CD4-positive, CD25-positive, alpha-beta regulatory T cell (primary cell): ENCODE measurements around the gene NEURL2. TPM values are rescaled to one million over a fixed set of nuclear protein-coding genes. Genes with fewer than 3 reads are reported as not detected.

ENCODE experiments used
- ATAC-seq, 2 donors: fragments of 150-1000 bp; cut with Tn5 transposase; one replicate each; pipeline ENCODE4 v1.10.0; 2021; ENCODE audit warnings: low read depth in 2 of 2, moderate number of reproducible peaks in 2 of 2, moderate library complexity in 1 of 2
- DNase-seq, 3 donors: peaks; one replicate each; pipeline versions ENCODE4 v3.0.0 to v3.0.0-alpha.2; 2012 to 2022; ENCODE audit warnings: mixed read lengths in 1 of 3
- H3K27ac ChIP-seq: one replicate; pipeline ENCODE4 v1.7.0; 2013; ENCODE audit warnings: mild to moderate bottlenecking, low read length; ENCODE audit not compliant: insufficient read depth, poor library complexity, severe bottlenecking
- H3K27me3 ChIP-seq: one replicate; pipeline ENCODE4 v1.7.0; 2013; ENCODE audit warnings: low read length; ENCODE audit not compliant: control insufficient read depth, insufficient read depth
- H3K36me3 ChIP-seq: one replicate; pipeline ENCODE4 v1.7.0; 2013; ENCODE audit warnings: mild to moderate bottlenecking, low read length, moderate library complexity; ENCODE audit not compliant: control insufficient read depth, insufficient read depth
- H3K4me1 ChIP-seq: 2 replicates; pipeline ENCODE4 v1.7.0; 2013; ENCODE audit warnings: mild to moderate bottlenecking, low read length; ENCODE audit not compliant: insufficient read depth, control insufficient read depth, poor library complexity, severe bottlenecking
- H3K4me3 ChIP-seq: one replicate; pipeline ENCODE4 v1.7.0; 2013; ENCODE audit warnings: low read depth, mild to moderate bottlenecking, low read length, moderate library complexity
- H3K9me3 ChIP-seq, 2 experiments: 1 replicate in 1 of 2; 2 replicates in 1 of 2; pipeline ENCODE4 v1.7.0; 2013; ENCODE audit warnings: low read length in 2 of 2, mild to moderate bottlenecking in 1 of 2, moderate library complexity in 1 of 2; ENCODE audit not compliant: control insufficient read depth in 2 of 2
- H3K27ac Mint-ChIP-seq, 3 donors: one replicate each; pipeline ENCODE4 v1.8.0; 2020 to 2022; ENCODE audit warnings: mild to moderate bottlenecking in 3 of 3, mixed read lengths in 3 of 3, moderate library complexity in 2 of 3
- H3K27me3 Mint-ChIP-seq: one replicate; pipeline ENCODE4 v1.8.0; 2022; ENCODE audit warnings: mild to moderate bottlenecking, mixed read lengths
- H3K36me3 Mint-ChIP-seq: one replicate; pipeline ENCODE4 v1.8.0; 2020; ENCODE audit warnings: mixed read lengths
- H3K4me1 Mint-ChIP-seq, 4 donors: one replicate each; pipeline ENCODE4 v1.8.0; 2020 to 2022; ENCODE audit warnings: mixed read lengths in 4 of 4, mild to moderate bottlenecking in 1 of 4
- H3K4me3 Mint-ChIP-seq, 4 donors: one replicate each; pipeline ENCODE4 v1.8.0; 2020 to 2022; ENCODE audit warnings: mild to moderate bottlenecking in 4 of 4, mixed read lengths in 4 of 4, moderate library complexity in 3 of 4
- H3K9me3 Mint-ChIP-seq, 7 donors: one replicate each; pipeline ENCODE4 v1.8.0; 2020 to 2022; ENCODE audit warnings: mixed read lengths in 7 of 7, mild to moderate bottlenecking in 3 of 7, moderate library complexity in 2 of 7
- polyA plus RNA-seq, 4 donors: library from polyadenylated mRNA; unstranded; fragments of 300-500 nt; fragmentation: Illumina TruSeq; gene quantifications; one replicate each; pipeline ENCODE4 v1.2.3, GENCODE V29; 2021
- total RNA-seq: library from RNA; stranded (reverse); gene quantifications from one replicate; pipeline ENCODE4 v1.2.3, GENCODE V29; 2022

The NEURL2 gene
- total and polyA plus RNA-seq, 5 donors from 2014 or later, result 0.76 to 3.0 (median 2.4) TPM

- Histone ChIP-seq H3K9me3 (no peaks in the 10 kb centered on the region), H3K36me3 (peaks cover 8% of the 10 kb centered on the region), H3K4me3 (no peak overlapping the region), H3K27ac (no peak overlapping the region), H3K4me1 (no peaks in the 10 kb centered on the region), H3K27me3 (no peaks in the 10 kb centered on the region)
- no peak overlapping the region for H3K4me3 Mint-ChIP-seq
- H3K27ac Mint-ChIP-seq, result no peak overlapping the region
- ATAC-seq, result no peak
- H3K36me3 Mint-ChIP-seq, result peaks cover 5% of the 10 kb centered on the region
- peaks cover 2 to 9% (median 6%) of the 10 kb centered on the region in 4 donors for H3K4me1 Mint-ChIP-seq
- no peak for DNase-seq
- no peaks in the 10 kb centered on the region for H3K27me3 Mint-ChIP-seq
- no peaks in the 10 kb centered on the region for H3K9me3 Mint-ChIP-seq
Observed at GRCh38 chr20:45872626-45873025, 18.4 kb downstream of the NEURL2 start.

- Mint-ChIP-seq H3K27ac (no peak overlapping the region), H3K36me3 (peaks cover 9% of the 10 kb centered on the region), H3K4me1 (peaks cover 2 to 17% (median 6%) of the 10 kb centered on the region in 4 donors), H3K4me3 (no peak overlapping the region), H3K9me3 (no peaks in the 10 kb centered on the region), H3K27me3 (no peaks in the 10 kb centered on the region)
- no peak overlapping the region for H3K27ac ChIP-seq
- no peak for DNase-seq
- no peaks in the 10 kb centered on the region for H3K9me3 ChIP-seq
- H3K4me3 ChIP-seq, result no peak overlapping the region
- ATAC-seq, result no peak
- H3K27me3 ChIP-seq, result no peaks in the 10 kb centered on the region
- H3K4me1 ChIP-seq, result no peaks in the 10 kb centered on the region
- no peaks in the 10 kb centered on the region for H3K36me3 ChIP-seq
Observed at GRCh38 chr20:45867819-45868176, 23.2 kb downstream of the NEURL2 start.

GRCh38 chr20:45867136-45867818 lies 23.7 kb downstream of the NEURL2 start:
- Mint-ChIP-seq H3K27ac (no peak overlapping the region), H3K4me3 (no peak overlapping the region), H3K36me3 (peaks cover 9% of the 10 kb centered on the region), H3K4me1 (peaks cover 2 to 17% (median 6%) of the 10 kb centered on the region in 4 donors), H3K27me3 (no peaks in the 10 kb centered on the region), H3K9me3 (no peaks in the 10 kb centered on the region)
- no peaks in the 10 kb centered on the region for H3K27me3 ChIP-seq
- H3K27ac ChIP-seq, result no peak overlapping the region
- H3K36me3 ChIP-seq, result no peaks in the 10 kb centered on the region
- DNase-seq, result no peak
- no peak overlapping the region for H3K4me3 ChIP-seq
- ATAC-seq, result no peak
- H3K4me1 ChIP-seq, result no peaks in the 10 kb centered on the region
- H3K9me3 ChIP-seq, result no peaks in the 10 kb centered on the region

GRCh38 chr20:45866454-45866853 lies 24.6 kb downstream of the NEURL2 start:
- Histone ChIP-seq H3K27ac (no peak overlapping the region), H3K36me3 (no peaks in the 10 kb centered on the region), H3K27me3 (no peaks in the 10 kb centered on the region), H3K4me1 (no peaks in the 10 kb centered on the region), H3K4me3 (no peak overlapping the region), H3K9me3 (no peaks in the 10 kb centered on the region)
- Mint-ChIP-seq H3K27ac (peak overlapping the region in 1 of 3 donors; percentile 76), H3K4me1 (peaks cover 2 to 17% (median 6%) of the 10 kb centered on the region in 4 donors), H3K27me3 (no peaks in the 10 kb centered on the region), H3K36me3 (peaks cover 9% of the 10 kb centered on the region), H3K9me3 (no peaks in the 10 kb centered on the region), H3K4me3 (no peak overlapping the region)
- ATAC-seq (no peak), DNase-seq (no peak)

- H3K4me1 ChIP-seq, result no peaks in the 10 kb centered on the region
- Mint-ChIP-seq H3K27ac (peak overlapping the region in 1 of 3 donors; percentile 80), H3K36me3 (peaks cover 9% of the 10 kb centered on the region), H3K27me3 (no peaks in the 10 kb centered on the region), H3K4me3 (no peak overlapping the region), H3K9me3 (no peaks in the 10 kb centered on the region), H3K4me1 (peaks cover 11 to 29% (median 17%) of the 10 kb centered on the region in 4 donors)
- DNase-seq, result no peak
- no peaks in the 10 kb centered on the region for H3K9me3 ChIP-seq
- H3K27ac ChIP-seq, result no peak overlapping the region
- no peaks in the 10 kb centered on the region for H3K36me3 ChIP-seq
- no peak overlapping the region for H3K4me3 ChIP-seq
- no peaks in the 10 kb centered on the region for H3K27me3 ChIP-seq
- ATAC-seq, result no peak
Observed at GRCh38 chr20:45863543-45864470, 27.2 kb downstream of the NEURL2 start.

- Histone ChIP-seq H3K27me3 (no peaks in the 10 kb centered on the region), H3K27ac (no peak overlapping the region), H3K36me3 (no peaks in the 10 kb centered on the region), H3K4me3 (no peak overlapping the region), H3K4me1 (peaks cover 15% of the 10 kb centered on the region), H3K9me3 (no peaks in the 10 kb centered on the region)
- Mint-ChIP-seq H3K27me3 (no peaks in the 10 kb centered on the region), H3K9me3 (peaks cover 0 to 2% (median 0%) of the 10 kb centered on the region in 7 donors), H3K4me3 (no peak overlapping the region), H3K27ac (no peak overlapping the region), H3K4me1 (peaks cover 15 to 43% (median 29%) of the 10 kb centered on the region in 4 donors), H3K36me3 (peaks cover 4% of the 10 kb centered on the region)
- DNase-seq (no peak), ATAC-seq (no peak)
Observed at GRCh38 chr20:45861221-45862075, 29.6 kb downstream of the NEURL2 start.

GRCh38 chr20:45860560-45861220 lies 30.3 kb downstream of the NEURL2 start:
- peaks cover 0 to 2% (median 0%) of the 10 kb centered on the region in 7 donors for H3K9me3 Mint-ChIP-seq
- ATAC-seq, result no peak
- no peaks in the 10 kb centered on the region for H3K36me3 ChIP-seq
- H3K36me3 Mint-ChIP-seq, result peaks cover 4% of the 10 kb centered on the region
- H3K4me3 ChIP-seq, result no peak overlapping the region
- H3K9me3 ChIP-seq, result no peaks in the 10 kb centered on the region
- H3K27me3 Mint-ChIP-seq, result no peaks in the 10 kb centered on the region
- H3K4me1 ChIP-seq, result peaks cover 22% of the 10 kb centered on the region
- H3K27ac Mint-ChIP-seq, result no peak overlapping the region
- H3K4me1 Mint-ChIP-seq, result peaks cover 15 to 45% (median 32%) of the 10 kb centered on the region in 4 donors
- DNase-seq, result no peak
- H3K27ac ChIP-seq, result no peak overlapping the region
- peak overlapping the region; percentile 0 to 90 (median 23) for H3K4me3 Mint-ChIP-seq
- no peaks in the 10 kb centered on the region for H3K27me3 ChIP-seq
